Medulla oblongata (tissue), 1 donor: ENCODE results near the gene ART5.
A peak's percentile ranks its signal among the peaks of the same experiment; 100 is the strongest.
"Not testable (repeated sequence)": the region's sequence is repeated elsewhere in the genome, so short reads cannot be mapped to it uniquely, and the experiment has no call there.

Experiments
- DNase-seq: peaks from one replicate; pipeline ENCODE4 v3.0.0-alpha.2; 2015; ENCODE audit errors: extremely low spot score

Gene ART5

DNA sequence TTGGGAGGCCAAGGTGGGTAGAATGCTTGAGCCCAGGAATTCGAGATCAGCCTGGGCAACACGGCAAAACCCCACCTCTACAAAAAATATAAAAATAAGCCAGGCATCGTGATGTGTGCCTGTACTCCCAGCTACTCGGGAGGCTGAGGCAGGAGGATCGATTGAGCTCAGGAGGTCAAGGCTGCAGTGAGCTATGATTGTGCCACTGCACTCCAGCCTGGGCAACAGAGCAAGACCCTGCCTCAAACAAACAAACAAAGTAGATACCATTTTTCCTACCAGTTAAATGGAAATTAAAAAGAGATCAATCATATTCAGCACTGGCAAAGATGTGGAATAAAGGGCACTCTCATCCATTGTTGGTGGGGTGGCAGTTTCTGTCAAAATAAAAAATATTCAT is 15.5 kb upstream of the ART5 start:
- DNase-seq = not testable (repeated sequence)

DNA sequence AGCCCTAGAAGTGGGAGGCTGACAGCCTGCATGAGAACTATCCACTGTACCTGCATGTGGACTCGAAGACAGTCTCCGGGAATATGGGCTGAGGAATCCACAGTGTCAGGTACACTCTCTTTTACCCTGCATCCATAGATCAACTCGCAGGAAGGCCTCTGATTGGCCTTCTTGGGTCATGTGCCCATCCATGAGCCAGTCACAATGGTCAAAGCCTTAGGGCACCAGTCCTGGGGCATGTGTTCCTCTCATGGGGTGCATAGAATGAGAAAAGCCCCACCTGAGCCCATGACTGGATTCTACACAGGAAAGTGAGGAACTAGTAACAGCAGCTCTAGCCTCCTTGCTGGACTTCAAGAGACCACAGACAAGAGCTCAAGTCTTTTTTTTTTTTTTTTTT is 13.8 kb upstream of the ART5 start:
- no peak for DNase-seq

DNA sequence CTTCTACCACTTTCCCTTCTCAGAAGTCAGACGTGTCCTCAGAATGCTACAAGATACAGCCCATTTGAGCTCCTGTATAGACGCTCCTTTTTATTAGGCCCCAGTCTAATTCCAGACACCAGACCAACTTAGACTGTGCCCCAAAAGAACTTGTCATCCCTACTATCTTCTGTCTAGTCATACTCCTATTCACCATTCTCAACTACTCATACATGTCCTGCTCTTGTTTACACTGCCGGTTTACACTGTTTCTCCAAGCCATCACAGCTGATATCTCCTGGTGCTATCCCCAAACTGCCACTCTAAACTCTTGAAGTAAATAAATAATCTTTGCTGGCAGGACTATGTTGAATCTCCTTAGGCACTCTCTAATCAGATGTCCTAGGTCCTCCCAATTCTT is 10.7 kb upstream of the ART5 start:
- DNase-seq = not testable (repeated sequence)

DNA sequence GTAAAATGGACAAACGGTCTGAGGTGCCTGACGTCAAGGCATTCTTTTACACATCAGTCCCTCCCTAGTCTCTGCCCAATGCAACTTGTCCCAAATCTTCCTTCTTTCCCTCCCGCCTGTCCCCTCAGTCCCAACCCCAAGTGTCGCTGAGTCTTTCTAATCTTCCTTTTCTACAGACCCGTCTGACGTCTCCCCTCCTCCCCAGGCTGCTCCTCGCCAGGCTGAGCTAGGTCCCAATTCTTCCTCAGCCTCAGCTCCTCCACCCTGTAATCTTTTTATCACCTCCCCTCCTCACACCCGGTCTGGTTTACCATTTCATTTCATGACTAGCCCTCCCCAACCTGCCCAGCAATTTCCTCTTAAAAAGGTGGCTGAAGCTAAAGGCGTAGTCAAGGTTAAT is 7.6 kb upstream of the ART5 start:
- not testable (repeated sequence) for DNase-seq

DNA sequence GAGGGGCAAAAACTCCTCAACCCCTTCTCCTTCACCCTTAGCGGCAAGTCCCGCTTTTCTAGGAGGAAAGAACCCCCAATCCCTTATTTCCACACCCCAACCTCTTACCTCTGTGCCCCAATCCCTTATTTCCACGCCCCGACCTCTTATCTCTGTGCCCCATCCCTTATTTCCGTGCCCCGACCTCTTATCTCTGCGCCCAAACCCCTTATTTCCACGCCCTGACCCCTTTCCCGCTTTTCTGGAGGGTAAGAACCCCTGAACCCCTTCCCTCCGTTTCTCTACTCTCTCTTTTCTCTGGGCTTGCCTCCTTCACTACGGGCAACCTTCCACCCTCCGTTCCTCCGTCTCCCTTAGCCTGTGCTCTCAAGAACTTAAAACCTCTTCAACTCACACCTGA is 7.1 kb upstream of the ART5 start:
- not testable (repeated sequence) for DNase-seq

DNA sequence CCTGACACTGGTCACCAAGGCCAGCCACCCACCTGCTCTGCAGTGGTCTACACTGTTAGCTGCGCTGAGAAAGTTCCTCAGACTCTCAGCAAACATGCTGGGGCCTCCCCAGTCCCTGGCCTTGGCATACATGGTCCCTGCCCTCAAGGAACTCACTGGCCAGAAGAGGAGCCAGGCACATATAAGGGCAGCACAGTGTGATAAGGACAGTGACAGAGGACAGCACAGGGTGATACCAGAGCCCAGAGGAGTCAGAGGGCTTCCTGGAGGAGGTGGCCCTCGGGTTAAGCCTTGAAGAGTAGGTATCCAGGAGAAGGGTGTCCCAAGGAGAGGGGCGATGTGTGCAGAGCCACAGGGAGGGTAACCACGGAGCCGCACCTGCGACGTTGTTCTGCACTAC is 3.8 kb upstream of the ART5 start:
- no peak for DNase-seq

DNA sequence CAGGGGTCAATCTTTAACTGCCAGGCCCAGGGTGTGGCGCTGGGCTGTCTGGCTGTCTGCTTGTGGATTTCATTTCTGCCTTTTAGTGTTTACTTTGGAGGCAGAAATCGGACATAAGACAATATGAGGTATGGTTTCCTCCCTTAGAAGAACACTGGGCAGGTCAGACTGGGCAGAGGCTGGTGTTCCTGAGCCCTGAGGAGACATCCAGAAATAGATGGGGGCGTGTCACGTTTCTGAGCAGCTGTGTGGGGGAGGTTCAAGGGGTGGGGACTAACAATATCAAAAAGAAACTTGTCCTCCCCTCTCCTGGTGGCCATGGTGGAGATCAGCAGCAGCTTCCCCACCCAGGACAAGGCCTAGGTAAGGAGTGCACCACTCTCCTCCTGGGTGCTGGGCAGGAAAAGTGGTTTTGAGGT is 3.0 kb upstream of the ART5 start, which contains the start of gene ART1:
ART1 (plus strand) TSS at position 312 of the 419 bp plus-strand sequence. CDS start 14,086 bp downstream, outside the sequence.
- no peak for DNase-seq

DNA sequence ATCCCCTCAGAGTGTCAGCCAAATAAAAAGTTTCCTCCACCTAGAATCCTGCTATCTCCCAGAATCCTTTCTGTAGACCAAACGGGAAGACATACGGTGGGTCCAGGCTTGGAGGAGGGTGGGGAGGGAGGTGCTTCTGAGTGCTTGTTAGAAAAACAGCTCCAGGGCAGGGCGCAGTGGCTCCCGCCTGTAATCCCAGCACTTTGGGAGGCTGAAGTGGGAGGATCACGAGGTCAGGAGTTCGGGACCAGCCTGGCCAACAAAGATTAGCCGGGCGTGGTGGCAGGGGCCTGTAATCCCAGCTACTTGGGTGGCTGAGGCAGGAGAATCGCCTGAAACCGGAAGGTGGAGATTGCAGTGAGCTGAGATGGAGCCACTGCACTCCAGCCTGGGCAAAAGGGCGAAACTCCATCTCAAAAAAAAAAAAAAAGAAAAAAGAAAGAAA is 1.3 kb upstream of the ART5 start:
- DNase-seq = not testable (repeated sequence)

DNA sequence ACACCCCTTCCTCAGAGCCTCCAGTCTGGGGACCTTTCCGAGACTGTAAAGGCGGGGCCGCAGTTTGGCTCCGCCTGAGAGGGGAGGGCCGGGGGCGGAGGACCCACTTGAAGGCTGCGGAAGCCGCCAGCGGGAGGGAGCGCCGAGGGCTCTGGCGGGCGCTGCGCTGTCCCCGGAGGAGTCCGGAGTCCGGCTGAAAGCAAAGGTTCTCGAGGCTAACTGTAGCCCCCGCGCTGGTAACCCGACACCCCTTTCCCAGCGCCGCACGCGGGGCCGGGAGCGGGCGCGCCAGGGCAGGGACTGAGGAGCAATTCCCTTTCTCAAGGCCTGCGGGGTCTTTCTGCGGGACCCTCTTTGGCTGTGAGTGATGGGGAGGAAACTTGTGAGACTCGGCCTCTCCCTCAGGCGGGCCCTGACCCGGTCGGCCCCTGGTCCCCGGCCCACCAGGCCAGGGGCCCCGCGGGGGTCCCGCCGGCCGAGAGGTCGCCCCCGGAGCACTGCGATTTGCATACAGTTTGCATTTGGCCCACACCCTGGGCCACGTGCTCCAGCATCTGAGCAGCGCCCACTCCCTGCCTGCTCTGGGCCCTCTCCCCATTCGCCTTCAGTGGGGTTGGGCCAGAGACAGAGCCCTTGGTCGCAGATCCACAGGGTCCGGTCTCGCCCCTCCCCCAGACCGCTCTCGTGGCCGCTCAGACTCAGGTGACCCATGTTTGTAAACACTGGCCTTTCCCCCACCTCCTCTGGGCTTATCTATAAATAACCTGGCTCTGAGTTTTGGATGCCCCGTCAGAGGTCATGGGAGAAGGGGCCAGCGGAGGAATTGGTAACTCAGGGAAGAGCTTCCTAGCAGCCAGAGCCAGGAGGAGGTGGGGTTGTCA is 519 bp upstream of the ART5 start:
- DNase-seq = peak; percentile 23

DNA sequence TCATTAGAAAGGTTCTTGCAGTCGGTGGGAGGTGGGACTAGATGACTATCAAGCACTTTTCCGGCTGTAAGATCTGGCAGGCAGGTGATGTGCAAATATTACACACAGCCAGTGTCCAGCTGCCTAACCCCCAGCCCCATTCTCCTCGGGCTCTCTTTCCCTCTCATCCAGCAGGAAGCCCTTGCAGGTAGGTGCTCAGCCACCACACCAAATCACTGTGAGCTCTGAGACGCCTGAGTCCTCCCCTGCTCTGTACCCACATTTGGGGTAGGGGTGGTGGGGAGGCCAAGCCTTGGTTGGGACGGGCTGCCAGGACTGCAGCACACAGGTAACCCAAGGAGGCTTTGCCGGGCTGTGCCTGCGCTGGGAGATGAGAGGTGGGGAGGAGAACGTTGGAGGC is 601 bp downstream of the ART5 start:
- no peak for DNase-seq

DNA sequence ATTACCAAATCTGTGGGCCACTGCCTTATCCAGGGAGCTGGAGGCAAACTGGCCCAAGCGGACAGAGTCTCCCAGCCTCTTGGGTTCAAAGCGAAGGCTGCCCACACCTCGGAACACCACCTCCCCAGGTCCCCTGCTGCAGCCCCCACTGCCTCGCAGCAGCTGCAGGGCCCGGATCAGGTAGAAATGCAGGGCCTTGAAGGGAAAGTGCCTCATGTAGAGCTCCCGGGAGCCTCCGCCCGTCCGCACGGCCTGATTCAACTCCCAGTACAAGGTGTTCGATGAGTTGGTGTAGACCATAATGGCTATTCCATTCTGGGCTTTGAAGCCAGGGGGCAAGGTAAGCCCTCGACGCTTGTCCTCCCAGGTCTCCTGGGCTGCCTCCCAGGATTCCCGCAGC is 2.0 kb downstream of the ART5 start:
- DNase-seq = no peak

DNA sequence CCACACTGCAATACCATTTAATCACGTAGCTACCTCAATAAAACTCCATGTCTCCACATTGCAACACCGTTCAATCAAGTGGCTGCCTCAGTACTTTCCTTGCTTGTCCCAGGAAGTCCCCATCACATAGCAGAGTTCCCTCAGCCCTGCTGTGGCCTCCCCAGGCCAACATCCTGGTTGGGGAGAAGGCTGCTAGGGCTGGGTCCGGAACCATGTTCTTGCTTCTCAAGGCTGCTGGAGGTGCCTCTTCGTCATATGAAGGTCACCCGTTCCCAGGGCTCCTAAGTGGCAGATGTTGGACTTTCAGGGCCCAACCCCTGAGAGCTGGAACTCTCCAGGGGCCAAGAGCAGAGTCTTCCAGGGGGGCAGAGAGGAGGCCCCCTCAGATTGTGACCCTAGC is 3.3 kb downstream of the ART5 start:
- DNase-seq = no peak

DNA sequence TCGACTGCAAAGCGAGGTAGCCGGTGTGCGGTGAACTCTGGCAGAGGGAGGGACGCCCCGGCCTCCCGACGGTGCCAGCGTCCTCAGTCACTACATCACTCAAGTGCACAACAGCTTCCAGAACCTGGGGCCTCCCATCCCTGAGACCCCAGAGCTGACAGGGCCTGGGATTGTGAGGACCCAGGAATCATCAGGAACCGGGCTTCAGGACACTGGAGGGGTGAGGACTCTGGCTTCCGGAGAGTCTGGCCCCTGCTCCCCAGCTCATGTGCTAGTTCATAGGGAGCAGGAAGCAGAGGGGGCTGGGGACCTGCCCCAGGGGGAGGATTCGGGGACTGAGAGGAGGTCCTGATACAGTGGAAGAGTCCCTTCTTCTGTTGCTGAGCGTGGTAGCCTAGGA is 4.6 kb downstream of the ART5 start:
- DNase-seq = no peak

DNA sequence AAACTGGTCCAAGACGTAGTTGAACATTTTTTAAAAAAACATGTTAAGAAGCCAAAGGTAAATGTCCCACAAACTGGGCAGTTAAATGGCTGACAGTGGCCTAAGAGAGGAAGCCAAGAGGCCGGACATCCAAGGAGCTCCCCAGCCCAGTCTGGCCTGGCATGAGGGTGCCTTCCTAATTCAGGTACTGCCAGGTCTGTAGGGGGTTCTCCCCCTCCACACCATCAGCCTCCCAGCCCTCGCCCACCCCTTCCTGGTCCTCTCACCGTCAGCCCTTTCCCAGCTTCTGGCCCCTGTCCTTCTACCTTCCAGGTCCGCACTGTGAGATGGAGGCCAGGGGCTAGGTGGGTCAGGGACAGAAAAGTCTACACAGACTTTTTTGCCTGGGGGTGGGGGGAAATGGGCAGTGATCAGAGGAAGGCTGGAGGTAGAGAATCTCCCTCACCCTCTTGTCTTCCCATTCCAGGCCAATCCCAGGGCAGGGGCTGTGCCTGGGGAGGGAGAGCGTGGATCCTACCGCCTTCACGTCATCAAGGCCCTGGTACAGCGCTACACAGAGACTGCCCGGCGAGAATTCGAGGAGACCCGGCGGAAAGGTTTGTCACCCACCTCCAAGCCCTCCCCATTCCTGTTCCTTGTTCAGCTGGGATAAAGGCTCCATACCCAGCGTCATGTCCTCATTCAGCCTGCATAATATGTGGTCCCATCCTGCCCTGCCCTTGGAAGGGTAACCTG is 6.0 kb downstream of the ART5 start:
- no peak for DNase-seq

DNA sequence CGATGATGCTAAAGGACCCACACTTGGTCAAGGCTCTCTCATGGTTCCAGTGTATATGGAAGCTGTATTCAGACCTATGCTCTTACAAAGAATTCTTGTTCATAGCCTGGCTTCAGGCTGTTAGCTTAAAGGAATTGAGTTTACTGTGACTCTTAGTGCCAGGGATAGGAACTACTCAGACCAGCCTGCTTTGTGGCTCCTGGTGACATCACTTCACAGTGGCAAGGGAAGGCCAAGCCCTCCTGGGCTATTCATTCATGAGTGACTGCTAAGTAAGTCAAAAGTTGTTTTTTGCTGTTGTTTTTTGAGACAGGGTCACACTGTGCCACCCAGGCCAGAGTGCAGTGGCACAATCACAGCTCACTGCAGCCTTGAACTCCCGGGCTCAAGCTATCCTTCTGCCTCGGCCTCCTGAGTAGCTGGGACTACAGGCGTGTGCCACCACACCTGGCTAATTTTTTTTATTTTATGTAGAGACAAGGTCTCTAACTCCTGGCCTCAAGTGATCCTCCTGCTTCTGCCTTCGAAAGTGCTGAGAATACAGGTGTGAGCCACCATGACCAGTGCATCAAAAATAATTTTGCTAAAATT is 9.6 kb downstream of the ART5 start:
- no peak for DNase-seq

DNA sequence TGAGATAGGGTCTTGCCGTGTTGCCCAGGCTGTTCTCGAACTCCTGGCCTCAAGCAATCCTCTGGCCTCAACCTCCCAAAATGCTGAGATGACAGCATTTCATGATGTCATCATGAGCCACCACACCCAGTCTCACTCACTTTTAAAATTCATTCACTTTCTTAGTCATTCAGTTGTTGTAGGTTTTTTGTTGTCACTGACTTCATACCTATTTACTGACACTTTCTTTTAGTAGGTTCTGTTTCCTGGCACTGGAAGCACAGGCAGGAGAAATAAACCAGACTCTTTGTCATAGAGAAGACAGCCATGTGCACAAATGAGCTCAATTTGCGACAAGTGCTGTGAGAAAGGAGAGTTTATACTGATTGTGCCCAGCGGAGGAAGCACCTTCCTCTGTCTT is 10.5 kb downstream of the ART5 start:
- DNase-seq = no peak

DNA sequence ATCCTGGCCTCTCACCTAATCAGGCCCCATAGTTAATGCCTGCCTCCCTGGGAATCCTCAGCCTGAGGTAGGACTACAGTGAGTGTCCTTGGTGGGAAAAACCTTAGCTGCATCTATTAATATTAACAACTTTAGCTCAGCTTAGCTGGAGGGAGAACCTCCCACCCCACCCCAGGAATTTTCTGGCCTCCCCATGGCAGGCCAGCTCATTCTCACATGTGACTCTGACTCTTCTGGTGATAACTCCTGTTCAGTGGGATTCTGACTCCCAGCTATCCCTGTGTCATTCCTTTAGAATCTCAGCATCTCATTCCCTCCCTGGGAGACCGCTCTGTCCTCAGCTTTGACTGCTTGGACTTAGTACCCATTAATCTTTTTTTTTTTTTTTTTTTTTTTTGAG is 14.5 kb downstream of the ART5 start:
- no peak for DNase-seq

DNA sequence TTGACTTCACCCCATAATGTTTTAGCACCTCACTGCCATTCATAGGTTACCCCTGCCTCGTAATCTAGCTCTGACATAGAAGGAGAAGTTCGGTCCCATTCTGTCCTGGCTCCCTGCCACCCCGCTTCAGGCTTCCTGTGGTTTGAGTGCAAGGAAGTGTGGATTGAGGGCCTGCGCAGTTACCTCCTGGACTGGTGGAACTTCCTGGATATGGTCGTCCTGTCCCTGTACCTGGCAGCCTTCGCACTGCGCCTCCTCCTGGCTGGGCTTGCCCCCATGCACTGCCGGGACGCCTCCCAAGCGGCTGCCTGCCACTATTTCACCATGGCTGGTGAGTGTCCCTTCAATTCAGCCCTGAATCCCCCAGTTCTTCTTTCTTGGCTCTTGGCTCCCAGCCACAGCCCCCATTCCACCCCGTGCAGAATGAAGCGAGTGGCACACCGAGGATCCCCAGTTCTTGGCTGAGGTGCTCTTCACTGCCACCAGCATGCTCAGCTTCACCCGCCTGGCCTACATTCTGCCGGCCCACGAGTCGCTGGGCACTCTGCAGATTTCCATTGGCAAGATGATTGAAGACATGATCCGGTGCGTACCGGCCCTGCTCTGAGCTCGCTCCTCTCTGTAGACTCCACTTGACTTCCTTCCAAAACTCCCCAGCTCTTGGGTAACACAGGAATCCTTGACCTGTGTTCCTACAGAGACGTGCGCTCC is 15.4 kb downstream of the ART5 start:
- peak; percentile 46 for DNase-seq

DNA sequence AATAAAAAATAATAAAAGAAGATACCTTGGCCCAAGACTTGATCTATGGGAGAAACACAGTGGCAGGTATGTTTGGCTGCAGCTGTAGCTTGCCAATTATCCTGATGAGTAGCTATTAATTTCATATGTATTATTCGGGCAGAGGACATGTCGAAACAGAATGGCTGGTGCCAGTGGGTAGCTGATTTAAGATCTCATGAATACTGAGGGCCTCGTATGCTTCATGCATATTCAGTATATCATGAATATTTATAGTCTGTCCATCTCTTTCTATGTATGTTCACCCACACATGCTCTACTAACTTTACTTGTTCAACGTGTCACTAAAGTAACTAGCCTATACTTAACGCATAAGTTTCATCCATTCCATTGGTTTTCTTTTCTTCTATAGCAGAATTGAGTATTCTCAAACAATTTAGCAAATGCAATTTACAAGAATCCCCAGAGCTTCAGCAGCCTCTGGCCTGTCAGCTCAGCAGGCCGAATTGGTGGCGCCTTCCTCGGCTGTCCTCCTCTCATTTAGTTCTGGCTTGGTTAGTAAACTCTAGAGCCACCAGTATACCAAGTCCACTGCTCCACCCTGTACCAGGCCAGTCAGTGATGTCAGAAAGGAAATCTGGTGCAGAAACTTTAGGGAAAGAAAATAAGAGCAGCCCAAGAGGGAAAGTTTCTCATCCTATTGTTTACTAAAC is 17.9 kb downstream of the ART5 start:
- DNase-seq = no peak

DNA sequence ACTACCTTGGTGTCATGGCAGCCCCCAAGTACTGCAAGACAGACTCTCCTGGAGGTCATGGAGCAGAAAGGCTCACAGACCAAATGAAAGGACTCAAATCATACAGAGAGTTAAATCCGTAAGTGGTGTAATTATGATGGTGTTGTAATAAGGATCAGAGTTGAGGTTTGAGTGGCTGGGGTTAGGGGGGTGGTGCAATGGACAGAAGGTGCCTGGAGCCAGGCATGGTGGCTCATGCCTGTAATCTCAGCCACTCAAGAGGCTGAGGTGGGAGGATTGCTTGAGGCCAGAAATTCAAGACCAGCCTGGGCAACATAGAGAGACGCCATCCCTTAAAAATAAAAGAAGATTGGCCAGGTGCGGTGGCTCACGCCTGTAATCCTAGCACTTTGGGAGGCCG is 18.7 kb downstream of the ART5 start:
- no peak for DNase-seq

DNA sequence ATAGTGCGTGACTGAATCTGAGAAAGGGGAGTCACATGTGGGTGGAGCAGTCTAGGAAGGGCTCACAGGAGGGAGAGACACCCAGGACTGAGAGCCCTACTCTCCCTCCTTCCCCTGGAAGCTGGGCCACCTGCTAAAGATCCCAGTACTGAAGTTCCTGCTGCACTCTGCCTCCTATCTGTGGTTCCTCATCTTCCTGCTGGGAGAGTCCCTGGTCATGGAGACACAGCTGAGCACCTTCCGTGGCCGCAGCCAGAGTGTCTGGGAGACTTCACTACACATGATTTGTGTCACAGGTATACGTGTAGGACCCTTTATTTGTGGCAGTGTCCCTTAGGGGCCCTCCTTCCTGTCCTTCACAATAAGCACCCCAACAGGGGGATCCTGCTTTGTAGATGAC is 19.3 kb downstream of the ART5 start:
- DNase-seq = no peak
